ENCODE measurements around the gene SETD1B. TPM values are rescaled to one million over a fixed set of nuclear protein-coding genes. Genes with fewer than 3 reads are reported as not detected.

The SETD1B gene
- total RNA-seq, 1 donor from 2014 or later = 19.4 TPM

DNA sequence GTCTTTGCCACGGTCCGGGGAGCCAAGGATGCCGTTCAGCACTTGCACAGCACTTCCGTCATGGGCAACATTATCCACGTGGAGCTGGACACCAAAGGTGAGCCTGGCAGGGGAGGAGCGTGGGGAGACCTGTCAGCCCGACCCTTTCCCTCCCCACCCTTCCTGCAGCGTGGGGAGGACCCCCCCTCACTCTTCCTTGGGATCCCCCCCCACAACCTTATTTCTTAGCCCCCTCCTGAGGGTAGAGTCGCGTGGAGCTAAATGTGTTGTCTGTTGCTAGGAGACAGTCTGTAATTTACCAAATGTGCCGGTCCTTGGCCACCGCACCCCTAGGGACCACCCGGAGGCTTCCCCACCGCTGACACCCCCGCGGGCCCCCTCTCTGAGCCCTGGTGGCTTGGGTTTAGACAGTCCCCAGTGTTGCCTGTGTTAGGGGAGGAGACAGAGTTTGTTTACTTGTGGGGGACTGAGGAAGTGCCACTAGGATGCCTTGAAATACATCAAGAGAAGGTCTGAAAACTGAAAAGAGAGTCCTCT, 2.3 kb downstream of the SETD1B start:
- H3K4me3 Mint-ChIP-seq (ENCODE audit: unreplicated experiment) = peak overlapping the region; percentile 93
- DNase-seq (ENCODE audit: low spot score) = no peak
- H3K27ac Mint-ChIP-seq (ENCODE audit: unreplicated experiment) = peak overlapping the region; percentile 85
- no peak for TF ChIP-seq CTCF (IDR thresholded peaks at IDR 0.05)
- no peaks in the 10 kb centered on the region for H3K9me3 Mint-ChIP-seq (ENCODE audit: low read depth)
- no peaks in the 10 kb centered on the region for H3K27me3 Mint-ChIP-seq (ENCODE audit: low read depth)
- peaks cover 27% of the 10 kb centered on the region for H3K4me1 Mint-ChIP-seq (ENCODE audit: low read depth)
- peaks cover 11% of the 10 kb centered on the region for H3K36me3 Mint-ChIP-seq (ENCODE audit: low read depth)

GRCh38 chr12:121806546-121807423, 3.0 kb downstream of the SETD1B start:
- no peak for DNase-seq (ENCODE audit: low spot score)
- peaks cover 8% of the 10 kb centered on the region for H3K36me3 Mint-ChIP-seq (ENCODE audit: low read depth)
- H3K27ac Mint-ChIP-seq (ENCODE audit: unreplicated experiment) = peak overlapping the region; percentile 85
- no peaks in the 10 kb centered on the region for H3K9me3 Mint-ChIP-seq (ENCODE audit: low read depth)
- TF ChIP-seq CTCF (IDR thresholded peaks at IDR 0.05) = no peak
- H3K4me1 Mint-ChIP-seq (ENCODE audit: low read depth) = peaks cover 31% of the 10 kb centered on the region
- peak overlapping the region; percentile 93 for H3K4me3 Mint-ChIP-seq (ENCODE audit: unreplicated experiment)
- H3K27me3 Mint-ChIP-seq (ENCODE audit: low read depth) = no peaks in the 10 kb centered on the region

- Mint-ChIP-seq H3K36me3 (ENCODE audit: low read depth) (peaks cover 8% of the 10 kb centered on the region), H3K27ac (ENCODE audit: unreplicated experiment) (no peak overlapping the region), H3K4me1 (ENCODE audit: low read depth) (peaks cover 36% of the 10 kb centered on the region), H3K4me3 (ENCODE audit: unreplicated experiment) (no peak overlapping the region), H3K9me3 (ENCODE audit: low read depth) (no peaks in the 10 kb centered on the region), H3K27me3 (ENCODE audit: low read depth) (no peaks in the 10 kb centered on the region)
- no peak for TF ChIP-seq CTCF (IDR thresholded peaks at IDR 0.05)
- no peak for DNase-seq (ENCODE audit: low spot score)
These were observed 4.0 kb downstream of the SETD1B start for GRCh38 chr12:121807642-121808347.

DNA sequence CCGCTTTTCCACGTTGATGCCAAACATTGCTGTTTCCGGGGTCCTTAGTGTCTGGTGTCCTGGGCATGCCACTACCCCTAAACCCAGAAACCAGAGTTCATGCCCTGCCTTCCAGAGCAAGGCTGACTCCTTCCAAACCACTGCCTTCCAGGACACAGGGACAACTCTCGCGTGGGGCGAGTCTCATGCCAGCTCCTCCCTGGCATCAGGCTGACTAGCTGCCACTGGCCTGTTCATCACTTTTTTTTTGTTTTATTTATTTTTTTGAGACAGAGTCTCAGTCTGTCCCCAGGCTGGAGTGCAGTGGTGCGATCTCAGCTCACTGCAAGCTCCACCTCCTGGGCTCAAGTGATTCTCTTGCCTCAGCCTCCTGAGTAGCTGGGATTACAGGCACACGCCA, 4.8 kb downstream of the SETD1B start:
- Mint-ChIP-seq H3K36me3 (ENCODE audit: low read depth) (peaks cover 8% of the 10 kb centered on the region), H3K9me3 (ENCODE audit: low read depth) (no peaks in the 10 kb centered on the region), H3K4me1 (ENCODE audit: low read depth) (peaks cover 44% of the 10 kb centered on the region), H3K27me3 (ENCODE audit: low read depth) (no peaks in the 10 kb centered on the region), H3K4me3 (ENCODE audit: unreplicated experiment) (no peak overlapping the region), H3K27ac (ENCODE audit: unreplicated experiment) (no peak overlapping the region)
- no peak for DNase-seq (ENCODE audit: low spot score)
- TF ChIP-seq CTCF (IDR thresholded peaks at IDR 0.05) = no peak

- no peak for TF ChIP-seq CTCF (IDR thresholded peaks at IDR 0.05)
- H3K4me1 Mint-ChIP-seq (ENCODE audit: low read depth) = peaks cover 46% of the 10 kb centered on the region
- no peak overlapping the region for H3K4me3 Mint-ChIP-seq (ENCODE audit: unreplicated experiment)
- H3K36me3 Mint-ChIP-seq (ENCODE audit: low read depth) = peaks cover 8% of the 10 kb centered on the region
- H3K27ac Mint-ChIP-seq (ENCODE audit: unreplicated experiment) = no peak overlapping the region
- no peaks in the 10 kb centered on the region for H3K27me3 Mint-ChIP-seq (ENCODE audit: low read depth)
- DNase-seq (ENCODE audit: low spot score) = no peak
- no peaks in the 10 kb centered on the region for H3K9me3 Mint-ChIP-seq (ENCODE audit: low read depth)
These were observed 5.9 kb downstream of the SETD1B start for GRCh38 chr12:121809712-121810116.

Measured in chondrocyte (in vitro differentiated cells).